ENCODE data around the gene CACNA2D2. TPM values are rescaled to one million over a fixed set of nuclear protein-coding genes. Genes with fewer than 3 reads are reported as not detected.
A peak's percentile ranks its signal among the peaks of the same experiment; 100 is the strongest.

Gene CACNA2D2
- 1.0 TPM for total RNA-seq

DNA sequence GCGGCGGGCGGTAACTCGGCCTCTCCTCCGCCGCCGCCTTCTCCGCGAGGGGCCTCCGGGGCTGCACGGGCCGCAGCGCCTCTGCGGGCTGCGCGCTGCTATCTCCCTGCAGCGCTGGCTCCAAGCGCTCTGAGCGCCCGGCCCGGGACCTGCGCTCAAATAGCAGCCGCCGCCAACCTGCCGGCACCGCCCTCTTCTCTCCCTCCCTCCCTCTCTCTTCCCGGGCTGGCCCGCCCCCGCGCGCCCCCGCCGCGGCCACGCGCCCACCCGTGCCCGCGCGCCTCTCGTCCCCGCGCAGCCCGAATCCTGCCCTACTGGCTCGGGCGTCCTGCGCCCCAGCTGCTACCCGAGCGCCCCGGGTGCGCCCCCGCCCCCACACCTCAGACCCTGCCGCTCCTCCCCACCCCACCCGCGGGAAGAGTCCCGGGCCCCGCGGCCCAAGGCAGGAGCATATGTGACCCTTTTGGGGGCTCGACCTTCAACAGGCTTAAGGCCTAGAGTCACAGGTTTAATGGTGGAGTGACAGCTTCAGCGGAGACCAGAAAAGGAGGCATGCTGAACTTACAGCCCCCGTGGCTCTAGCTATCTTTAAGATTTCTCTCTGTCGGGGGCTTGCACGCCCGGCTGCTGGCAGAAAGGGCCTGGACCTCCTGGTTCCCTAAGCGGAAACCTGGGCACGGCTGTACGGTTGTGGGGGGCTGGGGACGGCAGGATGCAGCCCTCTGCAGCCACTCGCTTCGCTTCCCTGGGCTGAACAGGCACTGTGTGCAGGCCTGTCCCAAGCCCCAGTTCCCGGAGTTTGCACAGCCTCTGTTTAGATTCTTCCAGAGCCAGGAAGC is at the start of gene CACNA2D2:
Gene CACNA2D2 (minus strand): TSS at position 131 of the 839 bp plus-strand sequence. CDS start 211 bp downstream, outside the sequence.
- peak within 1 kb of the TSS; percentile 60 for H3K27ac ChIP-seq (ENCODE audit: low read depth, low read length)
- peaks cover 8 to 9% (median 9%) of the 10 kb centered on the region in 3 donors for H3K4me1 ChIP-seq (ENCODE audit: control insufficient read depth in 3 of 3, insufficient read depth in 3 of 3, low read length in 3 of 3)
- no peaks in the 10 kb centered on the region for H3K9me3 ChIP-seq (ENCODE audit: control insufficient read depth in 3 of 3, low read length in 3 of 3)
- peak within 1 kb of the TSS; percentile 48 to 66 (median 66) for H3K4me3 ChIP-seq (ENCODE audit: low read length in 3 of 3)
- peaks cover 3 to 21% (median 17%) of the 10 kb centered on the region in 3 donors for H3K27me3 ChIP-seq (ENCODE audit: control insufficient read depth in 3 of 3, insufficient read depth in 3 of 3, low read length in 3 of 3)
- no peaks in the 10 kb centered on the region for H3K36me3 ChIP-seq (ENCODE audit: control insufficient read depth in 3 of 3, insufficient read depth in 3 of 3, low read length in 3 of 3)
- peak within 1 kb of the TSS; percentile 43 to 81 (median 62) for H3K9ac ChIP-seq (ENCODE audit: low read depth in 1 of 3, low read length in 3 of 3)

DNA sequence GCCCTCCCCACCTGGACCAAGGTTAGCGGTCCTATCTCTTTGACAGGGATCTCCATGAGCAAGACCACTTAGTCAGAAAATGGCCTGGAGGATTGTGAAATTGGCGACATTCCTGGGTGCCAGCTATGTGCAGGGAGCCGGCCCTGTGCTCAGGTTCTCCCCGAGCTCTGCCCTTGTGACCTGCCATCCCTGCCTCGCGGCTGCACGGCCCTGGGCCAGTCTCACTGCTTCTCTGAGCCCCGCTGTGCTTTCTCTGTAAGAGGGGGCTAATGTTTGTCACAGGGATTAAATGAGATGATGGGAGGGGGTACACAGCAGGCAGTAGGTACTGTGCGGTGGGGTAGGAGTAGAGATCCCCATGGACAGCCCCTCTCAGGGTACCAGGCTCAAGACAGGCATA is 49.2 kb upstream of the CACNA2D2 start:
- Histone ChIP-seq H3K4me1 (ENCODE audit: control insufficient read depth in 3 of 3, insufficient read depth in 3 of 3, low read length in 3 of 3) (no peaks in the 10 kb centered on the region), H3K9ac (ENCODE audit: low read depth in 1 of 3, low read length in 3 of 3) (no peak overlapping the region), H3K36me3 (ENCODE audit: control insufficient read depth in 3 of 3, insufficient read depth in 3 of 3, low read length in 3 of 3) (no peaks in the 10 kb centered on the region), H3K27ac (ENCODE audit: low read depth, low read length) (no peak overlapping the region), H3K4me3 (ENCODE audit: low read length in 3 of 3) (no peak overlapping the region), H3K9me3 (ENCODE audit: control insufficient read depth in 3 of 3, low read length in 3 of 3) (no peaks in the 10 kb centered on the region), H3K27me3 (ENCODE audit: control insufficient read depth in 3 of 3, insufficient read depth in 3 of 3, low read length in 3 of 3) (peaks cover 0 to 3% (median 0%) of the 10 kb centered on the region in 3 donors)

DNA sequence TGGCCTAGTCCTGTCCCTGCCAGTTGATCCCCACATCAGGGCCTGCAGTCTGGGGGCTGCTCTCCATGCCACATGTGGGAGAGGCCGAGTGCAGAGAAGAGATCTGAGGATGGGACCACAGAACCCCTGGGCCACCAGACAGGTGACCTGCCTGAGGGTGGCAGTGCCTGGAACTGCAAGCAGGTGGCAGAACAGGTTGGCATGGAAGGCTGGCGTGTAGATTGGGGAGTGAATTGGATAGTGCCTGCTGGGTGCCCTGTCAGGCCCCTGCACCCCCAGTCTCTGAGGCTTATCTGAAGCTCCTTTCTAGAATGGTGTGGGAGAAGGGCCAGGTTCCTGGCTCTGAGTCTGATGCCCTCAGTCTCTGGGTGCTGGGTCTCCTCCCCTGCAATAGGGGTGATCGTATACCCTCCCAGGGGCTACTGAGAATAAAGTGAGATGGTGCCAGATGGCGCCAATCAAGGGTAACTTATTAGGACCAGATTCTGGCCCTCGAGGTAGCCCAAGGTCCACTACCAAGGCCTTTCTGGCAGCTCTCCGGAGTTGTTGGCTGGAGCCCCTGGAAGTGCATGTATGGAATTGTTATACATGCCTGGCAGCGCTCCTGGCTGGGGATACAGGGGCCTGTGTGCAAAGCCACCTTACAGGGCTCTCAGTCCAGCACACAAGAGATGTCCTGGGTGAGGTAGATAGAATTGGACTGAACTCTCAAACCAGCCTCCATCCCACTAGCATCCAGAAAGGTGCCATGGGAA is 48.4 kb upstream of the CACNA2D2 start:
- Histone ChIP-seq H3K4me1 (ENCODE audit: control insufficient read depth in 3 of 3, insufficient read depth in 3 of 3, low read length in 3 of 3) (no peaks in the 10 kb centered on the region), H3K27ac (ENCODE audit: low read depth, low read length) (no peak overlapping the region), H3K36me3 (ENCODE audit: control insufficient read depth in 3 of 3, insufficient read depth in 3 of 3, low read length in 3 of 3) (no peaks in the 10 kb centered on the region), H3K27me3 (ENCODE audit: control insufficient read depth in 3 of 3, insufficient read depth in 3 of 3, low read length in 3 of 3) (peaks cover 0 to 3% (median 0%) of the 10 kb centered on the region in 3 donors), H3K4me3 (ENCODE audit: low read length in 3 of 3) (no peak overlapping the region), H3K9me3 (ENCODE audit: control insufficient read depth in 3 of 3, low read length in 3 of 3) (no peaks in the 10 kb centered on the region), H3K9ac (ENCODE audit: low read depth in 1 of 3, low read length in 3 of 3) (no peak overlapping the region)

DNA sequence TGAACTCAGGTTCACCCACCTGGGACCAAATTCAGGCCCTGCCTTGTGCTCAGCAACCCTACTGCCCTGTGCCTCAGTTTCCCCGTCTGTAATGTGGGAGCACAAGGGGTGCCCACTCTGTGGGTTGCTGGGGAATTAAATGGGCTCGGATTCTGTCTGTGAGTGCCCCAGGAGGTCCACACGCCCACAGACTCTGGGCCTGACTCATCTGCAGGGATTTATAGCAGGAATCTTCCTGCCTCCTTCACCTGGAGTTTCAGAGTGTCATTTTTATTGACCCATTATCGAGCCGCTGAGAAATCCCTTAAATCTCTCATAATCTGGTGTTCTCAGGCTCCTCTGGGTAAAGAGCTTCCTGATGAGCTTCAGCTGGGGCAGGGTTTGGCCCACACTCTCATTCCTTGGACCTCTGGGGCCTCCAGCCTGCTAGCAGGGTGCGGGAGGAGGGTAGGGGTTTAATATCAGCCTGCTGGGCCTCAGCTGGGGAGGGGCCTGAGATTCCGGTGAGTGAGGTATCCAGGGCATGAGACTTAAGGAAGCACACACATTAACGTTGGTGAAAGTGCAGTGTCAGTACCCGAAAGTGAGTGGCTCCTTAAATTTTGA is 47.7 kb upstream of the CACNA2D2 start:
- Histone ChIP-seq H3K27ac (ENCODE audit: low read depth, low read length) (no peak overlapping the region), H3K36me3 (ENCODE audit: control insufficient read depth in 3 of 3, insufficient read depth in 3 of 3, low read length in 3 of 3) (no peaks in the 10 kb centered on the region), H3K9ac (ENCODE audit: low read depth in 1 of 3, low read length in 3 of 3) (no peak overlapping the region), H3K4me3 (ENCODE audit: low read length in 3 of 3) (no peak overlapping the region), H3K27me3 (ENCODE audit: control insufficient read depth in 3 of 3, insufficient read depth in 3 of 3, low read length in 3 of 3) (peaks cover 0 to 3% (median 0%) of the 10 kb centered on the region in 3 donors), H3K4me1 (ENCODE audit: control insufficient read depth in 3 of 3, insufficient read depth in 3 of 3, low read length in 3 of 3) (no peaks in the 10 kb centered on the region), H3K9me3 (ENCODE audit: control insufficient read depth in 3 of 3, low read length in 3 of 3) (no peaks in the 10 kb centered on the region)

DNA sequence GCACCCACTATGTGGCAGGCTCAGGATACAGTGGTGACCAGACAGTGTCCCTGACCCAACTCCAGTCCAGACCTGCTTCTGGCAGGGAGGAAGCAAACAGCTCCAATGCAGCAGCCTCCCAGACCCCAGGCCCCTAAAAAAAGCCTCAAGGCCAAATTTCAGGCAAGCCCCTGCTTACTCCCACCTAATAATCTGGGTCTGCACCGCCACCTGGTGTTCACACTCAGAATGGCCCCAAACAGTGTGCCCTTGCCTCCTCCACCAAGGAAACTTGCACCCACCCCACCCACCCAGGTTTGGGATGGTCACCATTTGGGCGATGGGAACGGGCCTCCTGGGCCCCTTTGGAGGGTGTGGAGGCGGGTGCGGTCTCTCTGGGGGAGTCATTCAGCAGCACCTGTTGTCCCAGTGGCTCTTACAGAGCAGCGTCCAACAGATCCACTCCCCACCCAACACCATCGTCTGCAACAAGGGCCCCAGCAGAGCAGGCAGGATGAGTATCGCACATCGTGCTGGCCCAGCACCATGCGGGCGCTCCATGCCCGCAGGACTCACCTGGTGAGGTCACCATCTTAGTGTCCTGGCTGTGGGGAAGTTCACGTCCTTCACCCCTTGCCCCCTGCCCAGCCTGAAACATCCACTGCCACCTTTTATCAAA is 46.8 kb upstream of the CACNA2D2 start:
- H3K9me3 ChIP-seq (ENCODE audit: control insufficient read depth in 3 of 3, low read length in 3 of 3) = no peaks in the 10 kb centered on the region
- H3K4me3 ChIP-seq (ENCODE audit: low read length in 3 of 3) = no peak overlapping the region

DNA sequence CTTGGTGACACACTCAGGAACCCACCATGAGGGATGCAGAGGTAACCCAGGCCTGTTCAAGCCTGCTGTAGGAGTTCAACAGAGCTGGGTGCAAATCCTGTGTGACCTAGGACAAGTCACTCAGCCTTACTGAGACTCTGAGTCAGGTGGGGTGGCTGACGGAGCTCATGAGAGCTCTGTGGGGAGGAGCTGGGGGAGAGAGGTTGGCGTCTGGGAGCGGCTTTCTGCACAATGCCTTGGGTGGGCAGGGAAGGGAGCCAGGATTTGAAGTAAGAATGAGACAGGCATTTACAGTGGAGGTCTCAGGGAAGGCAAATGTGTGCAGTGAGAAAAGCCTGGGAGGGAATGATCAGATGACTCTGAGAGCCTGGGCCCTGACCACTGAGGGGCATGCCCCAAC is 45.8 kb upstream of the CACNA2D2 start:
- Histone ChIP-seq H3K9me3 (ENCODE audit: control insufficient read depth in 3 of 3, low read length in 3 of 3) (no peaks in the 10 kb centered on the region), H3K36me3 (ENCODE audit: control insufficient read depth in 3 of 3, insufficient read depth in 3 of 3, low read length in 3 of 3) (no peaks in the 10 kb centered on the region), H3K9ac (ENCODE audit: low read depth in 1 of 3, low read length in 3 of 3) (no peak overlapping the region), H3K27me3 (ENCODE audit: control insufficient read depth in 3 of 3, insufficient read depth in 3 of 3, low read length in 3 of 3) (peaks cover 0 to 3% (median 0%) of the 10 kb centered on the region in 3 donors), H3K4me3 (ENCODE audit: low read length in 3 of 3) (no peak overlapping the region), H3K4me1 (ENCODE audit: control insufficient read depth in 3 of 3, insufficient read depth in 3 of 3, low read length in 3 of 3) (no peaks in the 10 kb centered on the region), H3K27ac (ENCODE audit: low read depth, low read length) (no peak overlapping the region)

More for the DNA sequence above, 46.8 kb upstream of the CACNA2D2 start:
- Histone ChIP-seq H3K9ac (ENCODE audit: low read depth in 1 of 3, low read length in 3 of 3) (no peak overlapping the region), H3K27me3 (ENCODE audit: control insufficient read depth in 3 of 3, insufficient read depth in 3 of 3, low read length in 3 of 3) (peaks cover 0 to 3% (median 0%) of the 10 kb centered on the region in 3 donors), H3K36me3 (ENCODE audit: control insufficient read depth in 3 of 3, insufficient read depth in 3 of 3, low read length in 3 of 3) (no peaks in the 10 kb centered on the region), H3K27ac (ENCODE audit: low read depth, low read length) (no peak overlapping the region), H3K4me1 (ENCODE audit: control insufficient read depth in 3 of 3, insufficient read depth in 3 of 3, low read length in 3 of 3) (no peaks in the 10 kb centered on the region)

DNA sequence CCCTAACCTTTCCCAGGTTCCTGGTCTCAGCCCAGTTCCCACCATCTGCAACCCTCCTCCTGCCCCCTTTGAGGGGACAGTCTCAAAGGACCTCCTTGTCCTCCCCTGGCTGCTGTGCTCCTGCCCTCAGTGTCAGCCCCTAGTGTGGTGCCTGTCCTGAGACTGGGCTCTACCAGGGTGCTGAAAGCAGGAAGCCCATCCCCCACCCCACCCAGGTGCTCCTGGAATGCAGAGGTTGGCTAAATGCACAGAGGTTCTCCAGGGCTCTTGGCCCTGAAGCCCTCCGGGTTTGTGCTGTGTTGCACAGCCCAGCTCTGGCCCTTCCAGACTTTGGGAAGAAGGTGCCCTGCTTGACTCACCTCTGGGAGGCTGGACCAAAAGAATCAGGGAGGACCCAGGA is 42.3 kb upstream of the CACNA2D2 start:
- H3K9me3 ChIP-seq (ENCODE audit: control insufficient read depth in 3 of 3, low read length in 3 of 3) = no peaks in the 10 kb centered on the region
- no peaks in the 10 kb centered on the region for H3K4me1 ChIP-seq (ENCODE audit: control insufficient read depth in 3 of 3, insufficient read depth in 3 of 3, low read length in 3 of 3)
- no peak overlapping the region for H3K27ac ChIP-seq (ENCODE audit: low read depth, low read length)
- H3K9ac ChIP-seq (ENCODE audit: low read depth in 1 of 3, low read length in 3 of 3) = peak overlapping the region in 1 of 3 donors; percentile 14
- H3K27me3 ChIP-seq (ENCODE audit: control insufficient read depth in 3 of 3, insufficient read depth in 3 of 3, low read length in 3 of 3) = no peaks in the 10 kb centered on the region
- H3K36me3 ChIP-seq (ENCODE audit: control insufficient read depth in 3 of 3, insufficient read depth in 3 of 3, low read length in 3 of 3) = no peaks in the 10 kb centered on the region
- no peak overlapping the region for H3K4me3 ChIP-seq (ENCODE audit: low read length in 3 of 3)

DNA sequence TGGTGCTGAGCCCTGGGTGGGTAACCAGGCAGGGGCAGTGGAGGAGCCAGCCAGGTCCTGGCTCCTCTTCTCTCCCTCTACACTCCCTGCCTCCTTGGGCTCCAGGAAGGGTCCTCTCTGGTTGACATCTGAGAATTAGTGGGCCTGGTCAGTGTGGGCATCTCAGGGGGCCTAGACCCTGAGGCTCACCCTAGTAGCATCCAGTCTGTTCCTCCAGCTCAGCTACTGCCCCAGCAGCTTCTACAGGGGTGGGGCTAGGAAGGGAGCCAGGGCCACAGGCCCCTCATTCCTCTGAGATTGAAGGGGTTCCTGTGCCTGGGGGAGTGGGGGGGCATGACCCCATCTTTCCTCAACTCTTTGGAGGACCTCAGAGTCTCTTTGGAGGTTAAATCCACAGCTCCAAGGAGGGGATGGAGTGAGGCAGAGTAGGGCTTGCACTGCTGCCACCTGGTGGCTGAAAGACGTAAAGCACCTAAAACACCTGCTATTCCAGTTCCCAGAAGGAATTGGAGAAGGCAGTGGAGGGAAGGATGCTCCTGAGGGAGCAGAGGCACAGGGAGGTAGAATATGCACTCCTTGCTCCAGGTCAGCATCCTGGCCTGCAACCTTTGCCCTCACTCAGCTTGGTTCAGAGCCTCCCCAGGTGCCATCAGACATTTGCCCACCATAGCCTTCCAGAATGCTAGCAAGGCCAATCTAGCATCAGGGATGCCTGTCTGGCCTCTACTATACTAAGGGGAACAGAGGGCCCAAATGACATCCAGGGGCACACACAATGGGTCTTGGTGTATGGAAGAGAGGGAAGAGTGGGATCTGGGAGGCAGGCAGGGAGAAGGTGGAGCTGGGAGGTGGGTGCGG is 39.0 kb upstream of the CACNA2D2 start:
- no peaks in the 10 kb centered on the region for H3K27me3 ChIP-seq (ENCODE audit: control insufficient read depth in 3 of 3, insufficient read depth in 3 of 3, low read length in 3 of 3)
- no peak overlapping the region for H3K9ac ChIP-seq (ENCODE audit: low read depth in 1 of 3, low read length in 3 of 3)
- no peaks in the 10 kb centered on the region for H3K9me3 ChIP-seq (ENCODE audit: control insufficient read depth in 3 of 3, low read length in 3 of 3)
- H3K4me1 ChIP-seq (ENCODE audit: control insufficient read depth in 3 of 3, insufficient read depth in 3 of 3, low read length in 3 of 3) = no peaks in the 10 kb centered on the region
- no peak overlapping the region for H3K27ac ChIP-seq (ENCODE audit: low read depth, low read length)
- H3K4me3 ChIP-seq (ENCODE audit: low read length in 3 of 3) = no peak overlapping the region
- H3K36me3 ChIP-seq (ENCODE audit: control insufficient read depth in 3 of 3, insufficient read depth in 3 of 3, low read length in 3 of 3) = no peaks in the 10 kb centered on the region

Data from skeletal muscle tissue (tissue), 4 donors.